OCI-LY1 (cell line): ENCODE data around the gene METTL25.

Experiments used
- CTCF ChIP-seq: fragments of 200-600 bp; sonication (generic), shearing (Covaris generic); IDR thresholded peaks from 2 replicates; pipeline ENCODE4 v1.5.1; 2017; ENCODE audit warnings: mild to moderate bottlenecking, antibody characterized with exemption, low read length, moderate library complexity, mixed read lengths
- EZH2 ChIP-seq: fragments of 200-600 bp; sonication (generic), shearing (Covaris generic); IDR thresholded peaks from 2 replicates; pipeline ENCODE4 v1.8.0; 2017; ENCODE audit warnings: borderline replicate concordance, mixed run types, mild to moderate bottlenecking, antibody characterized with exemption, low read length, moderate library complexity, mixed read lengths

- TF ChIP-seq CTCF (no peak), EZH2 (no peak)
Observed at GRCh38 chr12:82480606-82481005, 122.3 kb downstream of the METTL25 start.
